Measurements from ENCODE around the gene AOC2. TPM values are rescaled to one million over a fixed set of nuclear protein-coding genes. Genes with fewer than 3 reads are reported as not detected.
A peak's percentile ranks its signal among the peaks of the same experiment; 100 is the strongest.

The AOC2 gene
- total RNA-seq, 4 donors from 2014 or later: 0.55 to 6.0 (median 1.1) TPM

GRCh38 chr17:42886283-42887176 lies 42.1 kb downstream of the AOC2 start:
- Histone ChIP-seq H3K4me1 (peaks cover 0 to 8% (median 1%) of the 10 kb centered on the region in 4 donors), H3K9me3 (no peaks in the 10 kb centered on the region), H3K27me3 (no peaks in the 10 kb centered on the region), H3K36me3 (no peaks in the 10 kb centered on the region), H3K27ac (no peak overlapping the region), H3K4me3 (no peak overlapping the region)
- in situ Hi-C loops (cut with MboI; ENCODE audit: low pct_ligation_motif_present in 1 of 4, low pct_unique_long_range_greater_than_20kb in 1 of 4, low sequenced_read_pairs in 3 of 4) (no loop called here), intact Hi-C loops (cut with DNase I; ENCODE audit: low total_unique reads) (no loop called here)
- DNase-seq: no peak
- TF ChIP-seq EP300 (IDR thresholded peaks at IDR 0.05; ENCODE audit: low read depth) (no peak), POLR2A (IDR thresholded peaks at IDR 0.05) (no peak), CTCF (IDR thresholded peaks at IDR 0.05) (no peak), POLR2AphosphoS5 (IDR thresholded peaks at IDR 0.05) (no peak)
- 52 to 60% methylated on average over 8 to 15 of the region's 15 CpGs for WGBS, 2 donors (ENCODE audit: low coverage in 1 of 2)

GRCh38 chr17:42889809-42890208 lies 45.4 kb downstream of the AOC2 start:
- Histone ChIP-seq H3K27ac (no peak overlapping the region), H3K4me1 (peaks cover 4 to 41% (median 21%) of the 10 kb centered on the region in 4 donors), H3K27me3 (no peaks in the 10 kb centered on the region), H3K36me3 (no peaks in the 10 kb centered on the region), H3K4me3 (no peak overlapping the region), H3K9me3 (no peaks in the 10 kb centered on the region)
- 83 to 100% methylated on average over 2 to 7 of the region's 7 CpGs for WGBS, 2 donors (ENCODE audit: low coverage in 1 of 2)
- no peak for TF ChIP-seq POLR2AphosphoS5 (IDR thresholded peaks at IDR 0.05)
- TF ChIP-seq EP300 (IDR thresholded peaks at IDR 0.05; ENCODE audit: low read depth): no peak
- no peak for TF ChIP-seq POLR2A (IDR thresholded peaks at IDR 0.05)
- no peak for TF ChIP-seq CTCF (IDR thresholded peaks at IDR 0.05)
- DNase-seq: no peak
- intact Hi-C loops (cut with DNase I; ENCODE audit: low total_unique reads) (no loop called here), in situ Hi-C loops (cut with MboI; ENCODE audit: low pct_ligation_motif_present in 1 of 4, low pct_unique_long_range_greater_than_20kb in 1 of 4, low sequenced_read_pairs in 3 of 4) (no loop called here)

- Histone ChIP-seq H3K4me1 (peaks cover 5 to 49% (median 29%) of the 10 kb centered on the region in 4 donors), H3K27ac (peak overlapping the region; percentile 47 to 79 (median 63)), H3K36me3 (no peaks in the 10 kb centered on the region), H3K27me3 (no peaks in the 10 kb centered on the region), H3K4me3 (no peak overlapping the region), H3K9me3 (no peaks in the 10 kb centered on the region)
- 39 to 66% methylated on average over 4 to 10 of the region's 10 CpGs for WGBS, 2 donors (ENCODE audit: low coverage in 1 of 2)
- no peak for TF ChIP-seq EP300 (IDR thresholded peaks at IDR 0.05; ENCODE audit: low read depth)
- no peak for TF ChIP-seq CTCF (IDR thresholded peaks at IDR 0.05)
- TF ChIP-seq POLR2AphosphoS5 (IDR thresholded peaks at IDR 0.05): no peak
- no peak for TF ChIP-seq POLR2A (IDR thresholded peaks at IDR 0.05)
- in situ Hi-C loops (cut with MboI; ENCODE audit: low pct_ligation_motif_present in 1 of 4, low pct_unique_long_range_greater_than_20kb in 1 of 4, low sequenced_read_pairs in 3 of 4): no loop called here
- intact Hi-C loops (cut with DNase I; ENCODE audit: low total_unique reads): no loop called here
- DNase-seq: peak; percentile 38
Observed at GRCh38 chr17:42891539-42892152, 47.3 kb downstream of the AOC2 start.

- intact Hi-C loops (cut with DNase I; ENCODE audit: low total_unique reads) (no loop called here), in situ Hi-C loops (cut with MboI; ENCODE audit: low pct_ligation_motif_present in 1 of 4, low pct_unique_long_range_greater_than_20kb in 1 of 4, low sequenced_read_pairs in 3 of 4) (no loop called here)
- TF ChIP-seq CTCF (IDR thresholded peaks at IDR 0.05) (no peak), POLR2AphosphoS5 (IDR thresholded peaks at IDR 0.05) (no peak), POLR2A (IDR thresholded peaks at IDR 0.05) (no peak), EP300 (IDR thresholded peaks at IDR 0.05; ENCODE audit: low read depth) (no peak)
- Histone ChIP-seq H3K36me3 (no peaks in the 10 kb centered on the region), H3K9me3 (no peaks in the 10 kb centered on the region), H3K4me3 (no peak overlapping the region), H3K4me1 (peaks cover 5 to 49% (median 29%) of the 10 kb centered on the region in 4 donors), H3K27ac (peak overlapping the region in 3 of 4 donors; percentile 21 to 50 (median 35)), H3K27me3 (no peaks in the 10 kb centered on the region)
- WGBS, 2 donors (ENCODE audit: low coverage in 1 of 2): 28 to 37% methylated on average over 2 to 4 of the region's 4 CpGs
- DNase-seq: no peak
Observed at GRCh38 chr17:42893359-42893758, 49.0 kb downstream of the AOC2 start.
